ENCODE measurements around the gene CDH23. TPM values are rescaled to one million over a fixed set of nuclear protein-coding genes. Genes with fewer than 3 reads are reported as not detected.

CDH23 gene
- total RNA-seq, 1 experiment from 2014 or later = not detected

DNA sequence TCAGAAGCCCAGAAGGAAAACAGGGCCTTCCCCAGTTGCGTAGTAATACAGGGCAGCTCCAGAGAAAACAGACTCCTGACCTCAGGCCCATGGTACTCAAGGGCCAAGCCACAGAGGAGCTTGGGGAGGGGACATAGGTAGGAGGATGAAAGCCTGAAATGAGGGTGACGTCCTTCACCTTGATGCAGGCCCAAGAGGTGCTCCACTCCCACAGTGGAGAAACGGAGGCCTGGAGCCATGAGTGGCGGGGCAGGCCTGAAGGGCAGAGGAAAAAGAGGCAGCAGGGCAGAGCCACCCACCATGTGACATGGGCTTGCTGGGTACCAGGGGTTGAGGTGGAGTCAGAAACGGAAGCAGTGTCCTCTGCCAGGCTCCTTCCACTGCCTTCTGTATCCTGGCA, 239.9 kb downstream of the CDH23 start:
- Histone ChIP-seq H3K4me1 (ENCODE audit: insufficient read depth, low read length) (no peaks in the 10 kb centered on the region), H3F3A (ENCODE audit: low read length, unreplicated experiment) (no peaks in the 10 kb centered on the region), H4K20me1 (ENCODE audit: low read length) (no peaks in the 10 kb centered on the region), H3K27ac (ENCODE audit: low read length) (no peak overlapping the region), H2AFZ (ENCODE audit: low read length) (no peak overlapping the region), H3K27me3 (ENCODE audit: low read length) (no peaks in the 10 kb centered on the region), H3K4me3 (ENCODE audit: low read length) (no peak overlapping the region), H3K9ac (ENCODE audit: low read length) (no peak overlapping the region), H3K9me3 (ENCODE audit: low read length) (no peaks in the 10 kb centered on the region), H3K4me2 (ENCODE audit: low read length) (no peak overlapping the region), H3K9me2 (replicated peaks; ENCODE audit: low read length) (no peaks in the 10 kb centered on the region), H3K79me2 (ENCODE audit: low read length) (no peaks in the 10 kb centered on the region), H3K36me3 (ENCODE audit: low read depth, low read length) (no peaks in the 10 kb centered on the region)
- DNase-seq = no peak
- no peak for ATAC-seq
- intact Hi-C loops (cut with micrococcal nuclease) = no loop called here
- ChIA-PET CTCF (interaction anchor here (0.6 kb wide), 1 partner anchor 170 kb away, joined by 6 read pairs; no protein-coding TSS in a partner anchor), POLR2A (ENCODE audit: unreplicated experiment) (no interaction called here)
- no TSS peak for BruUV-seq (replicated peaks)
- TF ChIP-seq, protein P1, sequence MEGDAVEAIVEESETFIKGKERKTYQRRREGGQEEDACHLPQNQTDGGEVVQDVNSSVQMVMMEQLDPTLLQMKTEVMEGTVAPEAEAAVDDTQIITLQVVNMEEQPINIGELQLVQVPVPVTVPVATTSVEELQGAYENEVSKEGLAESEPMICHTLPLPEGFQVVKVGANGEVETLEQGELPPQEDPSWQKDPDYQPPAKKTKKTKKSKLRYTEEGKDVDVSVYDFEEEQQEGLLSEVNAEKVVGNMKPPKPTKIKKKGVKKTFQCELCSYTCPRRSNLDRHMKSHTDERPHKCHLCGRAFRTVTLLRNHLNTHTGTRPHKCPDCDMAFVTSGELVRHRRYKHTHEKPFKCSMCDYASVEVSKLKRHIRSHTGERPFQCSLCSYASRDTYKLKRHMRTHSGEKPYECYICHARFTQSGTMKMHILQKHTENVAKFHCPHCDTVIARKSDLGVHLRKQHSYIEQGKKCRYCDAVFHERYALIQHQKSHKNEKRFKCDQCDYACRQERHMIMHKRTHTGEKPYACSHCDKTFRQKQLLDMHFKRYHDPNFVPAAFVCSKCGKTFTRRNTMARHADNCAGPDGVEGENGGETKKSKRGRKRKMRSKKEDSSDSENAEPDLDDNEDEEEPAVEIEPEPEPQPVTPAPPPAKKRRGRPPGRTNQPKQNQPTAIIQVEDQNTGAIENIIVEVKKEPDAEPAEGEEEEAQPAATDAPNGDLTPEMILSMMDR (conservative IDR thresholded peaks at IDR 0.05; ENCODE audit: low read depth, low read length) = no peak
- TF ChIP-seq EZH2phosphoT487 (IDR thresholded peaks at IDR 0.05; ENCODE audit: borderline replicate concordance, low read length) (no peak), EZH2 (IDR thresholded peaks at IDR 0.05; ENCODE audit: low read length, unreplicated experiment) (no peak)

DNA sequence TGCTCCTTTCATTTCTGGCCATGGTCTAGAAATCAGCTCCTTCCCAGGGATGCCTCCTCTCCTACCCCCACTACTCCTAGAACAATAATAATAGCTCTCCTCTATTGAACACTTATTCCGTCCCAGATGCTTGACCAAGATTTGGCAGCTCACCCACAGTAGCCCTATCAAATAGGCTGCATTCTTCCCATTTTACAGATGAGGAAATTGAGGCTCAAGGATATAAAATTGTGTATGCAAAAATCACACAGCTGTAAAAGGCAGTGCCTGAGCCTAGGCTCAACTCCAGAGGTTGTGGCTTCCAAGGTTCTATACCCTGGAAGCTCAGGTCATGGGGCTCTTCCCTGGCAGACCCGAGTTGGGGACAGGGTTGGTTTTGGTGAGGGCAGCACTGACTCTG, 240.6 kb downstream of the CDH23 start:
- ChIA-PET POLR2A (ENCODE audit: unreplicated experiment) (no interaction called here), CTCF (interaction anchor here (0.6 kb wide), 1 partner anchor 169 kb away, joined by 6 read pairs; no protein-coding TSS in a partner anchor)
- Histone ChIP-seq H2AFZ (ENCODE audit: low read length) (no peak overlapping the region), H3K9ac (ENCODE audit: low read length) (no peak overlapping the region), H4K20me1 (ENCODE audit: low read length) (no peaks in the 10 kb centered on the region), H3K27ac (ENCODE audit: low read length) (no peak overlapping the region), H3K9me3 (ENCODE audit: low read length) (no peaks in the 10 kb centered on the region), H3K79me2 (ENCODE audit: low read length) (no peaks in the 10 kb centered on the region), H3K36me3 (ENCODE audit: low read depth, low read length) (no peaks in the 10 kb centered on the region), H3K4me1 (ENCODE audit: insufficient read depth, low read length) (no peaks in the 10 kb centered on the region), H3K9me2 (replicated peaks; ENCODE audit: low read length) (no peaks in the 10 kb centered on the region), H3K27me3 (ENCODE audit: low read length) (no peaks in the 10 kb centered on the region), H3K4me3 (ENCODE audit: low read length) (no peak overlapping the region), H3F3A (ENCODE audit: low read length, unreplicated experiment) (no peaks in the 10 kb centered on the region), H3K4me2 (ENCODE audit: low read length) (no peak overlapping the region)
- ATAC-seq = no peak
- no TSS peak for BruUV-seq (replicated peaks)
- no peak for DNase-seq
- intact Hi-C loops (cut with micrococcal nuclease) = no loop called here
- TF ChIP-seq EZH2 (IDR thresholded peaks at IDR 0.05; ENCODE audit: low read length, unreplicated experiment) = no peak
- TF ChIP-seq EZH2phosphoT487 (IDR thresholded peaks at IDR 0.05; ENCODE audit: borderline replicate concordance, low read length) = no peak
- TF ChIP-seq, protein P1 (conservative IDR thresholded peaks at IDR 0.05; ENCODE audit: low read depth, low read length) = no peak

DNA sequence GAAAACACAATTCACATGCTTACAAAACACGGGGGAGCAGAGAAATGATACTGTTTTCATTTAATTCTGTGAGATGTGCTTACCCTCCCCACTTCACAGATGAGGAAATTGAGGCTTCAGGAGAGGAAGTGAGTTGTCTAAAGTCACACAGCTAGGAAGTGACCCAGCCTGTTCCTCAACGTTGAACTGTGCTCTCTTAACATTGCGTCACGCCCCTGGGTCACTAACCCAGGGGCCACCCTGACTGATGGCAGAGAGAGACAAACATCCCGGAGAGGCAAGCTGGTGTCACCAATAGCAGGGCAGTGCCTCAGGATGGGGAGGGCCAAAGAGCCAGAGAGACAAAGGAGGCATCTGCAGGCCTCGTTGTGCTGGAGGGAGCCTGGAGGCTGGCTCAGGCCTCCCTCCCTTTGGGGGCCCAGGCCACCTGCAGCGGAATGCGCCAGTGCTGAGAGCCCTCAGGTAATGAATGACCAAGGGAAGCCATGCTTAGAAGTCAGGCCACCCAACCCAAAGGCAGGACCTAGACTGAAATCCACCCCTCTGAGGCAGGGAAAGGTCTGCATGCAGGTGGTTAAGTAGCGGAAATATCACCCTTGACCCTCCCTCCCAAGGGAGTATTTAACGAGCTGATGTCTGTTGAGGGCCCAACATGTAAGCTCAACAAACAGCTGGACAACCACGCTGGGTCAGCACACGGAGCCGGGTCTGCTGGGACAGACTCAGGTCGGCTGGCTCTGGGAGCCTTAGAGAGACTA, 241.5 kb downstream of the CDH23 start:
- H3K27ac ChIP-seq (ENCODE audit: low read length) = no peak overlapping the region
- H4K20me1 ChIP-seq (ENCODE audit: low read length) = no peaks in the 10 kb centered on the region
- no peaks in the 10 kb centered on the region for H3K36me3 ChIP-seq (ENCODE audit: low read depth, low read length)
- no peak overlapping the region for H3K4me2 ChIP-seq (ENCODE audit: low read length)
- POLR2A ChIA-PET (ENCODE audit: unreplicated experiment) = no interaction called here
- H3K9ac ChIP-seq (ENCODE audit: low read length) = no peak overlapping the region
- H3K79me2 ChIP-seq (ENCODE audit: low read length) = no peaks in the 10 kb centered on the region
- CTCF ChIA-PET = no interaction called here
- H3F3A ChIP-seq (ENCODE audit: low read length, unreplicated experiment) = no peaks in the 10 kb centered on the region
- H3K27me3 ChIP-seq (ENCODE audit: low read length) = no peaks in the 10 kb centered on the region
- intact Hi-C loops (cut with micrococcal nuclease) = no loop called here
- H3K4me3 ChIP-seq (ENCODE audit: low read length) = no peak overlapping the region
- H2AFZ ChIP-seq (ENCODE audit: low read length) = no peak overlapping the region
- BruUV-seq (replicated peaks) = no TSS peak
- no peaks in the 10 kb centered on the region for H3K9me3 ChIP-seq (ENCODE audit: low read length)
- ATAC-seq (no peak), DNase-seq (peak; percentile 13)
- no peaks in the 10 kb centered on the region for H3K4me1 ChIP-seq (ENCODE audit: insufficient read depth, low read length)
- TF ChIP-seq EZH2phosphoT487 (IDR thresholded peaks at IDR 0.05; ENCODE audit: borderline replicate concordance, low read length) (no peak), EZH2 (IDR thresholded peaks at IDR 0.05; ENCODE audit: low read length, unreplicated experiment) (no peak)
- TF ChIP-seq, protein P1 (conservative IDR thresholded peaks at IDR 0.05; ENCODE audit: low read depth, low read length) = no peak
- no peaks in the 10 kb centered on the region for H3K9me2 ChIP-seq (replicated peaks; ENCODE audit: low read length)
